NCI-H69 (cell line): ENCODE results near the gene LCN10.
A peak's percentile ranks its signal among the peaks of the same experiment; 100 is the strongest.
"Not testable (repeated sequence)": the region's sequence is repeated elsewhere in the genome, so short reads cannot be mapped to it uniquely, and the experiment has no call there.

ENCODE experiments used
- DNase-seq: peaks from one replicate; lab custom pipeline; 2025; lab: John Stamatoyannopoulos, UW

LCN10 gene

GRCh38 chr9:136720251-136720897, 22.4 kb downstream of the LCN10 start:
- DNase-seq = peak; percentile 80

GRCh38 chr9:136719195-136719880, 23.4 kb downstream of the LCN10 start:
- DNase-seq = no peak

GRCh38 chr9:136718345-136719194, 24.2 kb downstream of the LCN10 start:
- no peak for DNase-seq

- no peak for DNase-seq
Observed at GRCh38 chr9:136717399-136717798, 25.3 kb downstream of the LCN10 start.

GRCh38 chr9:136714893-136715274, 27.9 kb downstream of the LCN10 start:
- no peak for DNase-seq

- DNase-seq = no peak
Observed at GRCh38 chr9:136714096-136714892, 28.4 kb downstream of the LCN10 start.

- DNase-seq = peak; percentile 65
Observed at GRCh38 chr9:136713550-136713949, 29.2 kb downstream of the LCN10 start.

- DNase-seq = no peak
Observed at GRCh38 chr9:136712690-136713544, 29.8 kb downstream of the LCN10 start.

GRCh38 chr9:136711751-136712689, 30.7 kb downstream of the LCN10 start, which contains the start of gene DIPK1B:
Gene DIPK1B (plus strand): TSS chr9:136712572. CDS start chr9:136712666, 94 bp downstream.
- DNase-seq = peak; percentile 91

GRCh38 chr9:136711219-136711648, 31.5 kb downstream of the LCN10 start:
- DNase-seq = peak; percentile 57

- no peak for DNase-seq
Observed at GRCh38 chr9:136710543-136710942, 32.2 kb downstream of the LCN10 start.

- no peak for DNase-seq
Observed at GRCh38 chr9:136709454-136710109, 33.2 kb downstream of the LCN10 start.

GRCh38 chr9:136707849-136708517, 34.8 kb downstream of the LCN10 start:
- DNase-seq = no peak

GRCh38 chr9:136707011-136707410, 35.7 kb downstream of the LCN10 start:
- no peak for DNase-seq

- no peak for DNase-seq
Observed at GRCh38 chr9:136705564-136705963, 37.2 kb downstream of the LCN10 start.

GRCh38 chr9:136704741-136705140, 38.0 kb downstream of the LCN10 start:
- not testable (repeated sequence) for DNase-seq

- peak; percentile 58 for DNase-seq
Observed at GRCh38 chr9:136703276-136703860, 39.4 kb downstream of the LCN10 start.

- DNase-seq = no peak
Observed at GRCh38 chr9:136701668-136702053, 41.1 kb downstream of the LCN10 start.
